Endothelial cell of umbilical vein (primary cell): ENCODE measurements around the gene SULT2B1. TPM values are rescaled to one million over a fixed set of nuclear protein-coding genes. Genes with fewer than 3 reads are reported as not detected.

Experiments used
- BruUV-seq: library from RNA; stranded (reverse); fragments of 400-500 nt; replicated peaks from 2 replicates; lab custom pipeline; 2021; lab: Mats Ljungman, UMichigan
- CTCF ChIA-PET: fragments of 300-600, 350-600 bp; sonication (Branson Sonifier 250); formaldehyde crosslinking; loops from one replicate; lab custom pipeline; 2021; ENCODE audit warnings: antibody characterized with exemption, inconsistent platforms; lab: Charles Lee
- POLR2A ChIA-PET: fragments of 300-600, 350-600 bp; sonication (Branson Sonifier 250); formaldehyde crosslinking; loops from one replicate; lab custom pipeline; 2021; ENCODE audit warnings: antibody characterized with exemption, inconsistent platforms; lab: Charles Lee
- DNase-seq: peaks from one replicate; pipeline ENCODE4 v3.0.0-alpha.2; 2011; ENCODE audit warnings: low read depth, low spot score
- FAIRE-seq: peaks from 2 replicates; lab custom pipeline; 2011; peaks lifted over from hg19 to GRCh38; lab: Jason Lieb, UNC
- H2AFZ ChIP-seq: 2 replicates; pipeline ENCODE4 v1.6.0; 2012; ENCODE audit warnings: low read depth, low read length, control low read depth, inconsistent platforms
- H3K27ac ChIP-seq: 2 replicates; pipeline ENCODE4 v1.5.1; 2011; ENCODE audit warnings: low read depth, mild to moderate bottlenecking, control low read depth, low read length, moderate library complexity; ENCODE audit not compliant: insufficient read depth
- H3K27me3 ChIP-seq, 2 experiments: 2 replicates each; pipeline versions ENCODE4 v1.6.0 to v1.6.1; 2011; ENCODE audit warnings: low read length in 2 of 2, mixed read lengths in 1 of 2; ENCODE audit not compliant: control insufficient read depth in 2 of 2, insufficient read depth in 2 of 2
- H3K36me3 ChIP-seq, 2 experiments: 2 replicates in 1 of 2; 3 replicates in 1 of 2; pipeline ENCODE4 v1.5.1; 2011; ENCODE audit warnings: low read length in 2 of 2, mild to moderate bottlenecking in 1 of 2, moderate library complexity in 1 of 2; ENCODE audit not compliant: control insufficient read depth in 2 of 2, insufficient read depth in 2 of 2; ENCODE audit errors: extremely low read depth in 1 of 2
- H3K4me1 ChIP-seq: 3 replicates; pipeline ENCODE4 v1.5.1; 2011; ENCODE audit warnings: mild to moderate bottlenecking, low read length; ENCODE audit not compliant: control insufficient read depth, insufficient read depth; ENCODE audit errors: extremely low read depth
- H3K4me2 ChIP-seq: 2 replicates; pipeline ENCODE4 v1.6.1; 2011; ENCODE audit warnings: low read length, control low read depth, mixed read lengths; ENCODE audit not compliant: insufficient read depth
- H3K4me3 ChIP-seq, 3 experiments: fragments of 200-600 bp in 1 of 3; sonication (generic), shearing (Covaris generic) in 1 of 3; replicated peaks in 1 of 3; 2 replicates each; pipeline ENCODE4 v1.5.1; 2011 to 2016; ENCODE audit warnings: control low read depth in 3 of 3, low read length in 3 of 3, mild to moderate bottlenecking in 2 of 3, inconsistent platforms in 1 of 3, low read depth in 1 of 3, moderate library complexity in 1 of 3; ENCODE audit not compliant: insufficient read depth in 1 of 3
- H3K79me2 ChIP-seq: 2 replicates; pipeline ENCODE4 v1.6.0; 2012; ENCODE audit warnings: low read length, inconsistent platforms; ENCODE audit not compliant: control insufficient read depth, insufficient read depth
- H3K9ac ChIP-seq: replicated peaks from 2 replicates; pipeline ENCODE3; 2011; ENCODE audit warnings: low read length, control low read depth; ENCODE audit not compliant: insufficient read depth; ENCODE audit errors: extremely low read depth
- H3K9me1 ChIP-seq: replicated peaks from 3 replicates; pipeline ENCODE4 v1.6.0; 2011; ENCODE audit warnings: mild to moderate bottlenecking, low read length; ENCODE audit not compliant: control insufficient read depth, insufficient read depth; ENCODE audit errors: extremely low read depth
- H3K9me3 ChIP-seq: replicated peaks from 2 replicates; pipeline ENCODE4 v1.5.1; 2012; ENCODE audit warnings: low read length, inconsistent platforms; ENCODE audit not compliant: control insufficient read depth, insufficient read depth
- H4K20me1 ChIP-seq: replicated peaks from 2 replicates; pipeline ENCODE3; 2011; ENCODE audit warnings: mild to moderate bottlenecking, low read length; ENCODE audit not compliant: control insufficient read depth, insufficient read depth; ENCODE audit errors: extremely low read depth
- CTCF ChIP-seq, 2 donors: IDR thresholded peaks; 1 replicate in 1 of 2; 2 replicates in 1 of 2; pipeline ENCODE4 v1.5.1; 2011; ENCODE audit warnings: low read length in 2 of 2, mild to moderate bottlenecking in 2 of 2, moderate library complexity in 2 of 2, control low read depth in 1 of 2, inconsistent platforms in 1 of 2, low read depth in 1 of 2; ENCODE audit not compliant: insufficient read depth in 1 of 2; ENCODE audit errors: extremely low read depth in 1 of 2
- EZH2 ChIP-seq: IDR thresholded peaks from 2 replicates; pipeline ENCODE4 v1.6.1; 2012; ENCODE audit warnings: borderline replicate concordance, low read depth, mild to moderate bottlenecking, moderate library complexity, low read length, inconsistent platforms; ENCODE audit not compliant: severe bottlenecking
- FOS ChIP-seq: IDR thresholded peaks from 2 replicates; pipeline ENCODE4 v1.6.1; 2011; ENCODE audit warnings: mild to moderate bottlenecking, low read length, moderate library complexity, borderline replicate concordance; ENCODE audit not compliant: insufficient read depth
- GATA2 ChIP-seq: IDR thresholded peaks from 2 replicates; pipeline ENCODE4 v1.7.0; 2011; ENCODE audit warnings: low read depth, mild to moderate bottlenecking, moderate library complexity, mixed read lengths, low read length; ENCODE audit not compliant: insufficient read length, insufficient read depth
- JUN ChIP-seq: IDR thresholded peaks from 2 replicates; pipeline ENCODE4 v1.6.1; 2011; ENCODE audit warnings: borderline replicate concordance, low read depth; ENCODE audit not compliant: insufficient read length, insufficient read depth
- MAX ChIP-seq: IDR thresholded peaks from 2 replicates; pipeline ENCODE4 v1.6.1; 2011; ENCODE audit not compliant: insufficient read depth, insufficient read length
- MYC ChIP-seq: IDR thresholded peaks from one replicate; pipeline ENCODE4 v1.6.1; 2011; ENCODE audit warnings: mild to moderate bottlenecking, low read depth, low read length
- POLR2A ChIP-seq: IDR thresholded peaks from 2 replicates; pipeline ENCODE4 v1.6.1; 2012; ENCODE audit warnings: low read depth, mild to moderate bottlenecking, control low read depth, low read length
- POLR2AphosphoS5 ChIP-seq: IDR thresholded peaks from 2 replicates; pipeline ENCODE4 v1.6.1; 2012; ENCODE audit warnings: low read depth, mild to moderate bottlenecking, control low read depth, low read length, moderate library complexity; ENCODE audit not compliant: insufficient read depth
- dilution Hi-C: fragments of 300-500 bp; cut with MboI; formaldehyde crosslinking; loops from one replicate; pipeline ENCODE4 v1.15.0; 2019; ENCODE audit warnings: low sequenced_read_pairs; ENCODE audit not compliant: extremely low pct_ligation_motif_present
- intact Hi-C: fragments of 100-400 bp; cut with micrococcal nuclease; formaldehyde crosslinking; loops from one replicate; pipeline ENCODE4 v1.10.0; 2022
- polyA plus RNA-seq, 4 experiments: library from polyadenylated mRNA; depleted of rRNA in 3 of 4; stranded (reverse) in 3 of 4; unstranded in 1 of 4; fragments of >200 nt; gene quantifications; 2 replicates each; pipeline versions ENCODE4 v1.2.1 to v1.2.3, GENCODE V29; 2011 to 2012; ENCODE audit warnings: missing spikeins in 1 of 4
- total RNA-seq: library from RNA; stranded (reverse); gene quantifications from 2 replicates; pipeline ENCODE4 v1.2.3, GENCODE V29; 2021

SULT2B1 gene
- total and polyA plus RNA-seq, 2 donors (not counting 3 experiments of a cell fraction or from before 2014, with no cell fraction given), result not detected

GRCh38 chr19:48603449-48603848 lies 51.5 kb downstream of the SULT2B1 start:
- no peaks in the 10 kb centered on the region for H3K4me1 ChIP-seq
- intact Hi-C loops, result no loop called here
- H3K9me1 ChIP-seq, result no peaks in the 10 kb centered on the region
- ChIA-PET CTCF (no interaction called here), POLR2A (no interaction called here)
- no peaks in the 10 kb centered on the region for H3K27me3 ChIP-seq
- H3K36me3 ChIP-seq, result no peaks in the 10 kb centered on the region
- dilution Hi-C loops, result no loop called here
- TF ChIP-seq POLR2A (no peak), MAX (no peak), JUN (no peak), POLR2AphosphoS5 (no peak), EZH2 (no peak), GATA2 (no peak), FOS (no peak), MYC (no peak), CTCF (IDR thresholded peaks at IDR 0.05; ENCODE audit: extremely low read depth in 1 of 2, insufficient read depth in 1 of 2, low read depth in 1 of 2, low read length in 2 of 2) (no peak)
- no peaks in the 10 kb centered on the region for H3K9me3 ChIP-seq
- H3K4me3 ChIP-seq, result no peak overlapping the region
- no TSS peak for BruUV-seq
- H3K4me2 ChIP-seq, result no peak overlapping the region
- no peak overlapping the region for H2AFZ ChIP-seq
- no peak for FAIRE-seq
- H3K79me2 ChIP-seq, result no peaks in the 10 kb centered on the region
- H3K27ac ChIP-seq, result no peak overlapping the region
- no peak for DNase-seq
- H4K20me1 ChIP-seq, result no peaks in the 10 kb centered on the region
- no peak overlapping the region for H3K9ac ChIP-seq
